ENCODE results near the gene IFNAR1.
"Not testable (repeated sequence)": the region's sequence is repeated elsewhere in the genome, so short reads cannot be mapped to it uniquely, and the experiment has no call there.

IFNAR1 gene

GRCh38 chr21:33308586-33309490 is 15.9 kb upstream of the IFNAR1 start:
- no peak for DNase-seq

- no peak for DNase-seq
These were observed 15.0 kb upstream of the IFNAR1 start for GRCh38 chr21:33309778-33310177.

DNA sequence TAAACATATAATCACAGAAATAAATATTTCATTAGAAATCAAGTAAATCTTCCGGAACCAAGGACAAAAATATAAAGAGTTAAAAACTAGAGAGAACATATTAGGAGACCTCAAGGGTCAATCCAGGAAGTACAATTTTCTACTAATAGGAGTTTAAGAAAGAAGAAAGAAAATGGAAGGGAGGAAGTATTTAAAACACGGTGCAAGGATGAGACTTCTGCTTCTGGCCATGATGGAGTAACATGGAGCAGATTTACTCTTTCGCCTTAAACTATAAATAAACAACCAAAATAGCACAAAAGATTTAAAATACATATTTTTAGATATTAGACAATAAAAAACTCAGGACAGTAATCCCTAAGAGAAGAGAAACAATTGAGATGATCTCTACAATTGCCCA is 12.6 kb upstream of the IFNAR1 start:
- no peak for DNase-seq

DNA sequence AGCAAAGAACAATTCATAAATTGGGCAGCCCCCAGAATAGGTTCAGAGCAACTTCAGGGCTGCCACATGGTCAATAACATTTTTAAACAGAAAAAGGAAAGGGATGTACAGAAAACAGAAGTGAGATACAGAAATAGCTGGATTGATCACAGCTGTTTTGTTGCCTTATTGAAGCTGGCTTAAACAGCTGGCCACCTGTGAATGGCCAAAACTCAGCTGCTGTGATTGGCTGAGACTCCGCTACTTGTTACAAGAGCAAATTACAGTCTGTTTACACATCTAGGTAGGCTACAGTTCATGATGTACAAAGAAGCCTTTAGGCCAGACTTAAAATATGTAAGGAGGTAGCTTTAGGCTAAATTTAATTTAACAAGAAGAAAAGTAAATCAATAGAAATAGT is 11.6 kb upstream of the IFNAR1 start:
- no peak for DNase-seq

GRCh38 chr21:33313611-33314010 is 11.2 kb upstream of the IFNAR1 start:
- DNase-seq, result no peak

DNA sequence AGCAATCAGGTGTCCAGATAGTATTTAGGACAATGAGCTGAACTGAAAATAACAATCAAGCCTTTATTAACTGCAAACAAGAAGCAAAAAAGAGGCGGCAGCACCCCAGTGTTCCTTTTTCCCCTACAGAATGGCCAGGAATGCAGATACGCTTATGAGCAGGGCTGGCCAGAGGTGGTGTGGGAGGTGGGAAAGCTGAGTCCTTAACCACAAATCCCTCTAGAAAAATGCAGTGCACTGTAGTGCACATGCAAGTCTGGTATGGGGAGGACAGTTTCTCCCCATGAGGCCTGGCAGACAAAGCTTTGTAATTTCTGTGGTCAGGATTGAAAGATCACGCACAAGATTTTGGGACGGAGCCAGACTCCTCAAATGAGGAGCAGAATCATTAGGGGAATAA is 10.7 kb upstream of the IFNAR1 start:
- DNase-seq, result no peak

DNA sequence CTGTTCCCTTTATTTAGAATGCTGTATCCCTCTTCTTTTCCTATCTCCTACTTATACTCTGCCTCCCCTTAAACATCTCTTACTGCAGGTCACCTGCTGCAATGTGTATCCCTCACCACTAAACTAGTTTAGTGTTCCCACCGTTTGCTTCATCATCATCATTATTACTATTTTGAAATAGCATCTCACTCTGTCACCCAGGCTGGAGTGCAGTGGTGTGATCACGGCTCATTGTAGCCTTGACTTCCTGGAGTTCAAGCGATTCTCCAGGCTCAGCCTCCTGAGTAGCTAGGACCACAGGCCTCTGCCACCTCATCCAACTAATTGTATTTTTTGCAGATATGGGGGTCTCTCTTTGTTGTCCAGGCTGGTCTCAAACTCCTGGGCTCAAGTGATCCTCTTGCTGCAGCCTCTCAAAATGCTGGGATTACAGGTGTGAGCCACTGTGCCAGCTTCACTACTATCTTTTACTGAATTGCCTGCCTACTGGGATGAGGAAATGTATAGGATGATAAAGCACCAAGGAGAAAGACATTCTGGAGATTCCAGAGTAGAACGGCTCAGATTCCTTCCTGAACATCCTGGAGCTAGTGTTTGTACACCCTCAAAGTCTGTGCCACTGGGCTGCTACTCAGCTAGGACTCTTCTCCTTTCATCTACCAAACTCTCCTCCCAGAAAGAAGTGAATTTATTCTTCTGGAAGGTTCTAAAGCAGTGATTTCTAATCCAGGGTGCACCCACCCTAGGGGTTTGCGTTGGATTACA is 8.6 kb upstream of the IFNAR1 start:
- no peak for DNase-seq

- no peak for DNase-seq
These were observed 7.6 kb upstream of the IFNAR1 start for GRCh38 chr21:33317145-33317544.

DNA sequence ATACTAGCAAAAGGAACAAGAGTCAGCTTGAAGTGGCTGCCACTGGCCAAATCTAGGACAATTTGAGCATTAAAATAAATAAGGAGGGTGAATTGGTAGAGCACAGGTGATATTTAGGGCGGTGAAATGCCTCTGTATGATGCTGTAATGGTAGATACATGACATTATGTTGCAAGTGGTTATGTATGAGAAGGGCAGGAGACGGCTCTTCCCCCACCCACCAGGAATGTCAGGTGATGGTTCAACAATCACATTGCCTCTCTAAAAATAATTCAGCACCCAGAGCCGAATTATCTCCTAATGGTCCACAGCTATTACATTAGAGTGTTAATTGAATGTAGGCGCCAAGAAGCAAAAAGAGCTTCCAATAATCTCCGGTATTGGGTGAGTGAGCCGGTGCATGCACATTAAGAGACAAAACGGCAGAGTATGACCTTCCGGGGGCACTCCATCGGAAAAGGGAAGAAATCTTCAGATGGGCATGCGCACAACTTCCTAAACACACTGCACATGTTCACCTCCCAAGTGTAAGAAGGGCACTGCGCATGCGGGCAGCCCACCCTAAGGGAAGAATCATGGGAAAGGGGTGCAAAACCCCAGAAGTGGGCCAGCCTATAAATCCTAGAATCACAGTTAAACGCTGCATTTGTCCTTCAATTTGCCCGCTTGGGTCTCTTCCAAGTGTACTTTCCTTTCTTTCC is 6.8 kb upstream of the IFNAR1 start:
- no peak for DNase-seq

DNA sequence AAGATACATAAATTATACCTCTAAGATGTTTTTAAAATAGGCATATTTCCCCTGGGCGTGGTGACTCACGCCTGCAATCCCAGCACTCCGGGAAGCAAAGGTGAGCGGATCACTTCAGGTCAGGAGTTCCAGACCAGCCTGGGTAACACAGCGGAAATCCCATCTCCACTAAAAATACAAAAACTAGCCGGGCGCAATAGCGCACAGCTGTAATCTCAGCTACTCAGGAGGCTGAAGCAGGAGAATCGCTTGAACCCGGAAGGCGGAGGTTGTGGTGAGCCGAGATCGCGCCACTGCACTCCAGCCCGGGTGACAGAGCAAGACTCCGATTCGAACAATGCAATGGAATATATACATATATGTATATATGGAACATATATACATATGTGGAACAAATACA is 3.8 kb upstream of the IFNAR1 start:
- DNase-seq, result not testable (repeated sequence)

DNA sequence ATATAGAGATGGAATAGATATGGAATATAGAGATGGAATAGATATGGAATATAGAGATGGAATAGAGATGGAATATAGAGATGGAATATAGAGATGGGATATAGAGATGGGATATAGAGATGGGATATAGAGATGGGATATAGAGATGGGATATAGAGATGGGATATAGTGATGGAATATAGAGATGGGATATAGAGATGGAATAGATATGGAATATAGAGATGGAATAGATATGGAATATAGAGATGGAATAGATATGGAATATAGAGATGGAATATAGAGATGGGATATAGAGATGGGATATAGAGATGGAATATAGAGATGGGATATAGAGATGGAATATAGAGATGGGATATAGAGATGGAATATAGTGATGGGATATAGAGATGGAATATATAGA is 1.2 kb upstream of the IFNAR1 start:
- DNase-seq, result not testable (repeated sequence)

DNA sequence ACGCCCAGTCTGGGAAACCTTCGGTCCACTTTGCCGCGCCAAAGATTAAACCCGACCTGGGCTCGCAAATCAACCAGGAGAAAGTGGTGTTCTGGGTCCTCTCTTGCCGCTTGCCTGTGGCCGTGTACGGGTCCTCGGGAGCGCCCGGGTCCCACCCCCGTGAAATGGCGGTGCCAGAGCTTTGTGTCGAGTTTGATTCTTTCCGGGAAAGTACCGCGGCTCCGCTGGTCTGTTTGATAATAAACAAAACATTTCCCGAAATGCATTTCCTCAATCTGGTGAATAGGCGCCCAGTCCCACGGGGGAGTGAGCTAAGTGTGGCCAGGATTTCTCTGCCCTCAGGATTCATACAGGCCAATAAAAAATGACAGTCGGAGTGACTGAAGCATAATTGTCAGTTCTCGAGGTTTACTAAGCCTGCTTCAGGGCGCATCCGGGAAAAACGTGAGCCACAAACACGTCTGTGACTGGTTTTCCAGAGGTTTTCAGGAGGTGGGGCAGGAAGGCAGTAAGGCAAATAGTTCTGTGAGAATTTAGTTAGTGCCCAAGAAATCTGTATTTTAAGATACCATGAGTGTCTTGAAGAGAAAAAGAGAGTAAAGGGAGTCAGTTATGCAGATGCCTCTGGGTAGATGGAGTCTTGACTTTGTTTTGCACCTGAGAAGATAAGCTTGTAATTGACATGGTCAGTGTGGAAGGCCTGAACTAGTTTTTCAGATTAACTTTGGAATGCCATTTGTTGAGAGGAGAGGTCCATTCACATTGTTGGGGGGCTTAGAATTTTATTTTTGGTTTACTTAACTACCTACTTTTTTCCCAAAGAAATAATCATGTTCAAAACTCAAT is 675 bp downstream of the IFNAR1 start:
- peak; percentile 71 to 76 for DNase-seq

- DNase-seq, result no peak
These were observed 2.6 kb downstream of the IFNAR1 start for GRCh38 chr21:33327326-33327725.

GRCh38 chr21:33327792-33328433 is 3.1 kb downstream of the IFNAR1 start:
- DNase-seq, result no peak

DNA sequence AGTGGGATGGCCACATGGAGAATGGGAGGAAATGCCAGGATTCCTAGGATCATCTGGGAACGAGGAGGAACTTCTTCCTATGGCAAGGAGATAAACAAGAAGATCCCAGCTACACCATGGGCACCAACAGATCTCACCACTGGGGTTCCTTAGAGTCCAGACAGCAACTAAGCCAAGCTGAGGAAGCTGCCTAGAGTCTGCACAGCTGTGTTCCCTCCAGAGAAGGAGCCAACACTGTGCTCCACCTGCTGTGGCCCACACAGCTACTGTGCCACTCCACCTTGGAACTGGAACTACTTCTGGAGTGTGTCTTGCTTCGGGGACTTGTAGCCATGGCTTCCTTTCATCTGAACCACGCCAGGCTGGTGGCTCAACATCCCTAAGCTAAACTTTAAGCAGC is 6.0 kb downstream of the IFNAR1 start:
- DNase-seq, result no peak

DNA sequence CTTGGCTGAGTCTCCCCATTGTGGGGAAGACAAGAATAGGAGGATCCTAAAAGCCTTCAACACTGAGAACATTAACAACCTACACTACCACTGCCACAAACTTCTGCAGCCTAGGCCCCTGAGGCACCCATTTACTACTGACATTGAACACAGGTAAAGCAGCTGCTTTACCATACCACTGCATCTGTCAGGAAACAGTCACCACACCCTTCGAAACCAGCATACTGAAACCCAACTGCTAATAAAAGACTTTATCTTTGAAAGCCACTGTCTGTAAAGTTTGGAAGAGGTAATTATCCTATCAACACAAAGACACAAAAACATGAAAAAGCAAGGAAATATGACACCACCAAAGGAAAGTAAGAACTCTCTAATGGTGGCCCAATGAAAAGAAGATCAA is 7.4 kb downstream of the IFNAR1 start:
- no peak for DNase-seq

DNA sequence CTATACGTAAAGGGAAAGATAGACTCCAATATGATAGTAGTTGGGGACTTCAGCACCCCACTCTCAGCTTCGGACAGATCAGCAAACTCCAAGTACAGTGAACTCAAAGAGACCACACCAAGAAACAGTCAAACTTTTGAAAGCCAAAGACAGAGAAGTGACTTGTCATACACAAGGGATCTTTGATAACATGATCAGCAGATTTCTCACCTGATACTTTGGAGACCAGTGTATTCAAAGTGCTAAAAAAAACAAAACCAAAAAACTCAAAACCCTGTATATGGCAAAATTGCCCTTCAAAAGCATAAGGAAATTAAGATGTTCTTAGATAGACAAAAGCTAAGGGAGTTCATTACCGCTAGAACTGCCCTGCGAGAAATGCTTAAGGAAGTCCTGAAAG is 9.4 kb downstream of the IFNAR1 start:
- no peak for DNase-seq

- no peak for DNase-seq
These were observed 10.1 kb downstream of the IFNAR1 start for GRCh38 chr21:33334824-33335223.

GRCh38 chr21:33339135-33339534 is 14.4 kb downstream of the IFNAR1 start:
- DNase-seq, result no peak

GRCh38 chr21:33339918-33340317 is 15.1 kb downstream of the IFNAR1 start:
- DNase-seq, result no peak

DNA sequence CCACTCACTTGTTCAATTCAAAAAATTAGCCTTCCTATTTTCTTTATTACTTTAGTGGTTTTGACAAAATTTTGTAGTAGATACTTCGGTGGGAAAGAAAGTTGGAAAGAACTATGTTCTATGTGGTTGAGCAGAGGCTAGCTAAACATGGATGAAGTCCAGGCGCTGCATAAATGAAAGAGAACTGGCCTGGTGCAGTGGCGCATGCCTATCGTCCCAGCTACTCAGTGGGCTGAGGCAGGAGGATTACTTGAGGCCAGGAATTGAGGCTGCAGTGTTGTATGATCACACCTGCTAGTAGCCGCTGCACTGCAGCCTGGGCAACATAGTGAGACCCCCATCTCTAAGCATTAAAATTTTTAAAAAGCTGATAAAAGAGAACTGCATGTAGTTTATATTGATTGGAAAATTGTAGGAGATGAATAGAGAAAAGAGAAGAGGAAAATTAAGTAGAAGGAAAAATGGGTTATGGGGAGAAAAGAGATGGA is 21.0 kb downstream of the IFNAR1 start:
- no peak for DNase-seq

GRCh38 chr21:33348706-33349105 is 23.9 kb downstream of the IFNAR1 start:
- no peak for DNase-seq

All from stimulated activated CD4-positive, alpha-beta T cell treated with anti-CD3 and anti-CD28 coated beads, Interleukin-2, amount 100 ng/mL, for 24 hours (primary cell).